ENCODE data around the gene PABPC3.

Gene PABPC3

DNA sequence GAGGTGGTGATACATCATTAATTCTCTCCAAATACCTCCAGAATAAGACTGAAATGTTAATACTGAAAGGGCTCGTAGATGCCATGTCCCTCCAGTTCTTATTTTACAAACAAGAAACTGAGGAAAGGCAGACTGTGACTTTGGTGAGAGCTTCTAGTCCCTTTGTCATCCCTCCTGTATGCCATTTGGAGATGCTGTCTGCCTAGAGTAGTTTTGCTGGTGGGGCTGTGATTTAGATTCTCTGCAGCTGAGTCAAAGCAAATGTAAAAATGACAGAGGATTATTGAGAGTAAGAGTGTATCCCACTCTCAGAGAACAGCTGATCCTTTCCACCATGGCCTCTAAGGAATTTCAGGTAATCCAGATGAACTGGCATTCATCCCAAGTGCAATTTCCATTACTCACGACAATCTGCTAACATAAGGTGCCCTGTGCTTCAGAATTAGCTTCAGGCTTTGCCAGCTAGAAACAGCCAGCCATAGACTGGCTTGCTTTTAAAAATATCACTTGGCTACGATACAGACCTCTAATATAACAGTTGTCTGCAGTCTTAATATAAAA lies 16.8 kb downstream of the PABPC3 start:
- FAIRE-seq, result no peak

DNA sequence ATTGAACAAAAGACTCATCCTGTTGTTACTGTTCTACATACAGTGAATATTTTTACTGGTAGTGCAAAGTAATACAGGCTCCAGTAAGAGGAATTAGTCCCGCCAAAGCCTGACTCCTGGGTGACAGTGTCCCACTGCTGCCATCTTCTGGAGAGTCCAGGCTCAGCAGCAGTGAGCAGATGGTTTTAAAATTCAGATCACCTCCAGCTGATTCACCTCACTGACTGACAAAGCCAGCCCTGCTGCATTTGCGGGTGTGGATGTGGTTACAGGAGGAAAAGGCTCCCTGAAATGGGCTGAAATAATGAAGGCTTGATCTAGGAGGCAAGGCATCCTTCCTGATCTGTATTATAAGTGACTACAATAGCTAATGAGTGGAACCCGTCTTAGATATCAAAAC lies 18.3 kb downstream of the PABPC3 start:
- FAIRE-seq, result peak; percentile 89

DNA sequence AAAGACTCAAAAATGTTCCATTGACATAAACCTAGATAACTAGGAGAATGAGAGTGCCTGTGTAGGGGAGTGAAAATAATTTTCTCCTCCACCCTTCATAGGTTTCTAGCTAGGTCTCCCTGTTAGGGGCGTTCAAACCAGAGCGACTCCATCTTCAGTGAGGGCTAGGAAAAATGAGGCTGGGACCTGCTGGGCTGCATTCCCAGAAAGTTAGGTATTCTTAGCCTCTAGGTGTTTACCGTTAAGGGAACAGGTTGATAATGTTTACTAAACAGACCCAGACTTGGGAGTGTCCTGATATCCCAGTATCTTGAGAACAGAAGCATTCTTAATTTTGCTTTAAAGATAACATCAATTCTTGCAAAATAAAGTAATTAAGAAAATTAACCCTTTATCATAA lies 20.1 kb downstream of the PABPC3 start:
- no peak for FAIRE-seq

DNA sequence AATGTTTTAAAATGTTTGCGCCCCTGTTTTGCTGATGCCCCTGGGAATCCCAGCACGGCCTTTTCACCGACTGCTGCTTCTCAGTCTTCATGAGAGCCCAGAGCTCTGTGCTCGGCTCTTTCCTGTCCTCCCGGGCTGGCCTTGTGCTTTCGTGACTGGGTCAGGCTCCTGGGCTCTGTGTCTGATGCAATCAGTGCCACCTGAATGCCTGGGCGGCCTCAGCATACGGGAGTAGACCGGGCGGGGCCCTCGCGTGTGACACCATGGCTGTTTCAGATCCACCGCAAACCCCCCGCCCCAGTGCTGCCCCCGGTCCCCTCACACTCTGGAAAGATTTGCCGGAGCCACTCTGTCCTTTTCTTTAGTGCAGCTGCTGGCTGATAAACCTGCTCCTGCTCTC lies 21.4 kb downstream of the PABPC3 start:
- FAIRE-seq, result no peak

DNA sequence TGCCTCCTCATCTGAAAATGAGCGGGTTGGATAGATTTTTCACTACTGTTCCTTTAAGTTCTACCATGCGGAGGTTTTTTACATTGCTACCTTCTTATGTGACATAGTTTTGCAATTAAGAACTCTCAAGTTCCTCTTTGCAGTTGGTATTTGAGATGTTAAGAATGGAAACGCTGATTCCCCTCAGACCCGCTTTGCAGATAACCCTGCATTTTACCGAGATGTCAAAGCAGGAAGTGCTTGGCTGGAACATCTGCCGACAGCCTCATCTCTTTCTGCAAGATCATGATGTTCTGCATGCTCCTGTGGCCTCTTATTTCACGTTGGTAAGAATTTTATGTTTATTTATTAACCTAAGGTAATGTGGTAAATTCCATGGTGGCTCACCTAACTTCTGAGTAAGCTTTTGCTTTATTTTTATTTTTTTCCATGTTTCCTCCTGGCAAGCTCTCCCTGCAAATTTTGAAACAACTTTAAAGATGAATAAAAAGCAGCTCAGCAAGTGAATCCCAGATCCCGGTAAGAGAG lies 22.5 kb downstream of the PABPC3 start:
- FAIRE-seq, result no peak

DNA sequence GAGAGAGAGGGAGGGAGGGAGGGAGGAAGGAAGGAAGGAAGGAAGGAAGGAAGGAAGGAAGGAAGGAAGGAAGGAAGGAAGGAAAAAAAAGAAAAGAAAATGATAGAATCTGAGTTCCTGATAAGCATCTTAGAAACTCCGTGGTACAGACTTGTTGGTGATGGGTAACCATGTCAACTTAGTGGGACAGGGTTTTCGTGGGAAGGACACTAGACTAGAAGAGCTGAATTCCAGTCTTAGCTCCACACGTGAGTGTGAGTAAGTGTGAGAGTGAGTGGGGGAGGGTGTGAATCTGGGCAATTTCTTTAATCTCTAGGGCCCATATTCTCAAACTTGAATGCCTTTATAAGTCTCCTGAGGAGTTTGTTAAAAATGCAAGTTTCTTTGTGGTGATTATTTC lies 35.0 kb downstream of the PABPC3 start:
- no peak for FAIRE-seq

DNA sequence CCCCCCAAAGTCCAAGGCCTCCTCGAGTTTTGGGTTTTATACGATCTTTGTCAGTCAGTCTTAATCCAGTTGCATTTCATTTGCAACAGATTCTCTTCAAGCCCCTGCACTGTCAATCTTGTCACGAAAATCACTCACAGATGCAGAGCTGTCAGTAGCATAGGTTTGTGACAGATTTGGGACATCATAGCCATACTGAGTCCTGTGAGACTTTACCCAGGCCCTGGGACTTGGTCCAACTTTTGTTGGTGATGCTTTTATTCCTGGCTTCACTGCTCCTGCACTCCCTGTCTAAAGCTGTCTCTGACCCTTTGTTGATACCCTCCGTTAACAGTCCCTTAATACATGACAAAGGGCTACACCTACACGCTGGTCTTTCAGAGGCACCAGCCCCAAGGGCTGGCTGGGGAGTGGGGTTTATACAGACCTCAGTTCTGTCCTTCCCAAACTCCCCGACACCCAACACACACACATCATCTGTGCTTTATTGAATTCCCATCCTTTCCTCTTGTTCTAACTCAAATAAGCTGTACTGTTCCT lies 36.0 kb downstream of the PABPC3 start:
- no peak for FAIRE-seq

DNA sequence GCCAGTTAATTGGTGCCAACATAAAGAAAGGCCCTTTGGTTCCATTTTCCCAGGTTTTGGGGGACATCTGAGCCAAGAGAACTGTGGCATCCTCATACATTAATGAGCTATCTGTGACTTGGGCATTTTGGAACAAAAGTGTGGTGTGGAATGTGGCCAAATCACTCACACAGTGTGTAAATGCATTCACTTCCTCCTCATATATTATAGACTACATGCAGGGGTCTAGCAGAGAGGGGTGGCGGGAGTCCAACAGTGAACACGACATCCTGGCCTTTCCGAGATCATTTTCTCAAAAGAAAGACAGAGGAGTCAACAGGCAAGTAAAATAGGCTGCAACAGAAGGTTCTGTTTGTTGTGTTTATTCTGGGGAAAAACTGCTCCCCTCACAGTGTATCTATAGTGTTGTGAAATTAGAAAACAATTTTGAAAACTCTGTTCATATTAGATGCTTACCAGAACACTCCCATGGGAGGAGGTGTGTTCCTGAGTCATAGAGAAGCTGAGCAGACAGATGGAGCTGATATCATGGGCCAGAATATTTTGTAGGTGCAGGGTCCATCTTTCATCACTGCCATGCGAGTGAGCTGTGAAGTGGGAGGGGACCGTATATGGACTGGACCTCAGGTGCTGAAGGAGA lies 36.9 kb downstream of the PABPC3 start:
- FAIRE-seq, result no peak

DNA sequence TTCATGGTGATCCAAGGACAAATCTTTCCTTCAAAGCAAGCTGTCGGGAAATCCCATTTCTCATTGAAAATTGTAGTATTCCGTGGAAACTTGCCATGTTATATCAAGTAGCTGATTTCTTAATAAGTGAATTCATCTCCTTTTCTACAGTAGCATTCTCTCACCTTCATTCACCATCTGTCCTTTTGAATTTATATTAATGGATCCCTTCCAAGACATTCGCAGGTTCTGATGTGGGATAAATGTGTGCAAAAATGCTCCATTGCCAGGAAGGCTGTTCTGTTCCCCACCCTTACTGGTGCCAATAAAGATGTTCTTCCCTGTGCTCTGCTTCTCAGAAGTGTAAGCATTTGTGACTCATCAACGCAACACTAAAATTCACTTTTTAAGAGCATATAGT lies 40.0 kb downstream of the PABPC3 start:
- no peak for FAIRE-seq

DNA sequence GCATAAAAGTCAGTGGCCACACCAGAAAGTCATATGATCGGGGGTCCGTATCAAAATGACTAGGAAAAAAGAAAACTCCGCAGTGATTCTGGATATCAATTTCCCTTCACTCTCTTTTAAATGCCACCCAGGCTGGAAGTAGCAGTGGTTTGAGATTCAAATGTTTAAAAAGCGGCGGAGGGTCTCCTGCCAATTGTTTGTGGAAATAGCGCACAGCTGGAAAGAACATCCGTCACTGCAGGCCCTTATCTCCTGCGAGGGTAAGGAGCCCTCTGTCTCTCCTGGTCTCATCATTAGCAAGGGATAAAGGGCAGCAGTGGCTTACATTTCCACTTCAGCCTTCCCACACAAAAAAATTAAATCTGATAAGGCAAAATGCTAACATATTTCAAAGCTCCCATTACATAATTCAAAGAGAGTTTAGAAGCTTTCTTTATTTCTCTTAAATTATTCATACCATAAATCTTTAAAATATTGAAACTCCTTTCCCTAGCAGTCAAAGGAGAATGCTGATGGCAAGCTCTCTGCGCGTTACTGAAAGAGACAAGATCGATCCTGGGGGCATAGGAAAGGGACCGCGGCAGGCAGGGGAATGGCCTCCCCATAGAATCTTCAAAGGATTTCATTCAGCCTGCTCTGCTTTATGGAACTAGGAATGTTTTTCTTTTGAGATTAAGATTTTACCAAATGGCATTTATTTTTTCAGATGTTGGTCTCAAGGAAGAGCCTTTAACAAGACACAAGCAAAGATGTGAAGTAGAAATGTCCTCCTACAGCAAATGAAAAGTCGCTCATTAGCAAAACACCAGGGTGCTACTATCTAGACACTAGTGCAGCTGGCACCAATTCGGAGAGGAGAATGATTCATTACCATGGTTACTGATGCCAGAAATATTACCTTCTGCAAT lies 41.2 kb downstream of the PABPC3 start:
- no peak for FAIRE-seq

DNA sequence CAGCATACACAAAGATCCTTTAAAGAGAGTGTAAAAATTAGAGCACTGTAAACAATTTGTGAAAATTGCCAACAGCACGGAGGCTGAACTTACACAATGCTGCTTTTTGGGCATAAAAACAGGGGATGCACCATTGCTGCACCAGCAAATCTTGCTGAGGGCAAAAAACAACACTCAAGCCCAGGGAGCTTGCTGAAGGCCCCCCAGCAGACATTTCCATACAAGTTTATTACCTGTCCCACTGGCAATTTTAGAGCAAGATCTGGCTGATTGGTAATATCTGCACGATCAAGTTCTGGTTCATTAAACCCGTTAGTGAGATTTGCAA lies 41.8 kb downstream of the PABPC3 start:
- no peak for FAIRE-seq

DNA sequence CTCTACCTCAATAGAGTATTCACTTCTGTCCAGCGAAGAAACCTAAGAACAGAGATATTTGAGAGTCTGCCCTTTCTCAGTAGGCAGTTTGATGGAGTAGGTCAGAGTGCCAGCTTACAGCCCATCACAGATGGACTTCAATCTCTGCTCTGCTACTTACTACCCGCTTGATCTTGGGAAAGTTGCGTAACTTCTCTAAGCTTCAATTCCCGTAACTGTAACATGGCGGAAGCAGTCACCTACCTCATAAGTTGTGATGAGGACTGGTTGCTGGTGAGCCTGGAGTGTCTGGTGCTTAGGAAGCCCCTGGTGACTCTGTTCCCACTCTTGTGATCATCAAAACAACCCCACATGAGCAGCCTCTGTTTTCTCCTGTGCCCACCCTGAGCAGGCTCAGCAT lies 45.1 kb downstream of the PABPC3 start:
- no peak for FAIRE-seq

DNA sequence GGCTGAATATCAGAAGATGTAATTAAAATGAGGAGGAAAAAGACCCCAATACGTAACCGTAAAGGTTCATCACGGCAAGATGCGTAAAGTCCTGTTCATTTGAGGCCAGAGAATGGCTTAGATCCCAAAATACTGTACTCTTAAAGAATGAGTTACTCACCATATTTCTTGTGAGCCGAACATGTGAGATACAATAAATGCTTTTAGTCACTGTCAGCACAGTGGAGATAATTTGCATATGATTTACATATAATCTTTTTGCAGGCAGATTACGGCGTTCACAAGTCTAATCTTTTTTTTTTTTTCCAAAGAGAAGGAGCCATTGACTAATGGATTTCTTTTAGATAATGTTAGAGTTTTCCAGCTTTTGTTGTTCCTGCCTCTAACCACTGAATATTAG lies 47.8 kb downstream of the PABPC3 start:
- FAIRE-seq, result no peak

DNA sequence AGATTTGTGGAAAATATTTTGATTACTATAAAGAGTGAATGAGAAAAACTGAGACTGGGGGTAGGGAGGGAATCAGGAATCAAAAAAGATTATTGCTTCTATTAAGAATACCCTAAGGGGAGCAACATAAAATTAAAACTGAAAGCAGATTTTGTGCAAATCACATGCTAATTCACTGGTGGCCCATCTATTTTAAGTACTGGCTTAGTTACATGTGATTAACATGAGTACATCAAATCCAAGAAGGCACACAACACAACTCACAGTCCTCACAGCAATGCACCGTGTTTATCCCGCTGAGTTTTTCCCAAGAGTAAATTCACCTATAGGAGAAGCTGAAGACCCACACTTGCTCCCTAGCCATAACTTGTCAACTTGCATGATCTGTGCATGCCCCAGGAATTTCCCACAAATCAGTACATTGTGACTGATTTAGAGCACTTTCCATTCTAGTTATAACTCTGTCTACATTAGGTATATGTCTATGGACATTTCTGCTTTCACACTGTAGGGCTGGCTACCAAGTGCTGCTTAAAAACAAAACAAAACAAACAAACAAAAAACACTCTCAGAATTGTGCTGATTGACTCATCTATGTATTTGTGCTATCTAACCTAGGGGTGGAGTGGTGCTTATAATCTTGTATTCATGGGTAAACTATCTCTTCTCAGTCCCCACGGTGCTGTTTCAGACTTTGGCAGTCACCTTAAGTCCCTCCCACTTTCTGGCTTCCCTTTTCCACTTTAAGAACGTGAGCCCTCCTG lies 51.9 kb downstream of the PABPC3 start:
- no peak for FAIRE-seq

DNA sequence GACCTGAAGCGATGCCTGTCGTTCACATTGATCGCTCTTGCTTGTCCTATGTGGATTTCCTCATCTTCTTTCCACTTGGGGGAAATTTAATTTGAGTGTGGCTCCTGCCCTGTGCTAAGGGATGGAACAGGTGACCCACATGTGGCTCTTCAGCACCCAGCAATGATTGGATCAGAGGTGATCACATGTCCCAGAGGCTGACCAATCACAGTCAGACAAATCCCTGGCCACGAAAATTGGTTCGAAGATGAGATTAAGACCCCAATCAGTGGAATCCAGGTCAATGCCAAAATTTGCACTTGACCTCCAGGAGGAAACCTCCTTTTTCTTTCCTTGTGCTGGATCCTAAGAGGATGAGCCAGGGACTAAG lies 52.5 kb downstream of the PABPC3 start:
- FAIRE-seq, result no peak

Measured in A204.1 (cell line).